ENCODE measurements around the gene MARVELD3. TPM values are rescaled to one million over a fixed set of nuclear protein-coding genes. Genes with fewer than 3 reads are reported as not detected.
"Not testable (repeated sequence)": the region's sequence is repeated elsewhere in the genome, so short reads cannot be mapped to it uniquely, and the experiment has no call there.

Gene MARVELD3
- total and polyA plus RNA-seq, 3 donors from 2014 or later = 1.3 to 1.6 (median 1.4) TPM

DNA sequence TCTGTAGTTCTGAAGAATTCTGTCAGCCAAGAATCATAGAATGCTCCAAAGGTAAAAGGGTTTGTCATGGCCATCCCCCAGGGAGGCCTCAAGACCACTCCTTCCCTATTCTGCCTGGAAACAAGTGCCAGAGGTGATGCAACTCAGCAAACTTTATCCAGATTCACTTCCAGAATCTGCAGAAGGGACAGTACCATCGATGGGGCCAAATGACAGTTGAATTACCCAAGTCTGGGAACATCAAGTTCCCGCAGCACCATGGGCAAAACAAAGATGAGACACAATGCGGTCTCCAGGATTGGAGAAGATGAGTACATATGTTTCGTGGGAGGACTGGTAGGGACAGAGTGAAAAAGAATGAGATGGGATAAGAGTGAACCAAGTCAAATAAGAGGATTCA lies 35.4 kb upstream of the MARVELD3 start:
- Histone ChIP-seq H3K36me3 (ENCODE audit: low read depth, missing control alignments) (no peaks in the 10 kb centered on the region), H3K27me3 (no peaks in the 10 kb centered on the region), H3K9me3 (no peaks in the 10 kb centered on the region), H3K27ac (no peak overlapping the region), H3K4me3 (no peak overlapping the region), H3K4me1 (no peaks in the 10 kb centered on the region)
- DNase-seq = no peak
- WGBS, 2 donors = 87 to 90% methylated on average over 4 of the region's 4 CpGs
- TF ChIP-seq CTCF (IDR thresholded peaks at IDR 0.05) = no peak
- no peak for TF ChIP-seq POLR2A (IDR thresholded peaks at IDR 0.05)
- intact Hi-C loops (cut with DNase I; ENCODE audit: low total_unique reads) = no loop called here

DNA sequence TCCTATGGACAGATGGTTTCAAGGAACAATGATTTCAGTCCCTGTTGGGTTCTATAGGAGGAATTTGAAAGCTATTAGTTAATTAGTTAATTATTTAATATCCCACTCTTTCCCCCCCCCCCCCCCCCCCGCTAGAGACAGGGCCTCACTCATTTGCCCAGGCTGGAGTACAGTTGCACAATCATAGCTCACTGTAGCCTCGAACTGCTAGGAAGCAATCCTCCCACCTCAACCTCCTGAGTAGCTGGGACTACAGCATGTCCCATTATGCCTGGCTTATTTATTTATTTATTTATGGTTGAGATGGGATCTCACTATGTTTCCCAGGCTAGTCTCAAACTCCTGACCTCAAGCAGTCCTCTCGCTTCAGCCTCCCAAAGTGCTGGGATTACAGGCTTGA lies 34.1 kb upstream of the MARVELD3 start:
- H3K9me3 ChIP-seq = no peaks in the 10 kb centered on the region
- no peak for TF ChIP-seq POLR2A (IDR thresholded peaks at IDR 0.05)
- DNase-seq = no peak
- WGBS, 2 donors = 63 to 80% methylated on average over 3 of the region's 3 CpGs
- H3K27ac ChIP-seq = no peak overlapping the region
- no peak overlapping the region for H3K4me3 ChIP-seq
- no peaks in the 10 kb centered on the region for H3K27me3 ChIP-seq
- intact Hi-C loops (cut with DNase I; ENCODE audit: low total_unique reads) = no loop called here
- H3K36me3 ChIP-seq (ENCODE audit: low read depth, missing control alignments) = no peaks in the 10 kb centered on the region
- H3K4me1 ChIP-seq = no peaks in the 10 kb centered on the region

DNA sequence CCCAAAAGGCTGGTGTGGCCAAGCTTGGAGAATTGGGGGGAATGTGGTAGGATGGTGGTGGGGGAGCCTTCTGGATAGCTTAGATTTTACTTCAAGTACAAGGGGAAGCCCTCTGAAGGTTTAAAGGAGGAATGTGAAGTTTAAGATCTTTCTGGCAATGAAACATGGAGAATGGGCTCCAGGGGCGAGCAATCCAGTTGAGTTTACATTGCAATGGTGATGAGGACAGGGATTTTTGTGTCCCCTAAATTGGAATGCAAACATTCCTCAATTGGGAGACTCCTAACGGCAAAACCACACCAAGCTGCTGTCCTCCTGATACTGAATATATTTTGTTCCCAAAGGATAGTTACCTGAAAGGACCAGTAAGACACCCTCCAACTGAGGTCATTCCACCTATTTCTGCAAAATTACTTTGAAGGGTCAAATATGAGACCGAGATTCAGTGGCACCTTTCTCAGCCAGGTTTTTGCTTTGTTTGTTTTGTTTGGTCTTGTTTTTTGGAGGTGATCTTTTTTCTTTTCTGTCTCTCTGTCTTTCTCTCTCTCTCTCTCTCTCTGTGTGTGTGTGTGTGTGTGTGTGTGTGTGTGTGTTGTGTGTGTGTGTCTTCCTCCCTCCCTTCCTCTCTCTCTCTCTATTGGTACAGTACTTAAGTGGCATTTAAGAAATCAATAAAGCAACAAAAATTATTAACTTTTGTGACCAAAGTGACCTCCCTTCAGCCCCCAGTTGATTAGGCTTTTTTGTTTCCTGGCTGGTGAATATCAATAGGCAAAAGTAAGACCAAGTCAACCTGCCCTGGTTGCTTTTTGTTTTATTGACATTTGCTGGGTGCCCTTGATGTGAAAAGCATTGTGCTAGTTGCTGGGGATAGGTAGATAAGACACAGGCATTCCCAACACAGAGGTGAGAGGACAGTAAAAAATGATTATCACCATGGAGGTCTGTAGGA lies 32.7 kb upstream of the MARVELD3 start:
- DNase-seq = no peak
- H3K27me3 ChIP-seq = no peaks in the 10 kb centered on the region
- WGBS, 2 donors = 84% methylated on average over 3 of the region's 3 CpGs

DNA sequence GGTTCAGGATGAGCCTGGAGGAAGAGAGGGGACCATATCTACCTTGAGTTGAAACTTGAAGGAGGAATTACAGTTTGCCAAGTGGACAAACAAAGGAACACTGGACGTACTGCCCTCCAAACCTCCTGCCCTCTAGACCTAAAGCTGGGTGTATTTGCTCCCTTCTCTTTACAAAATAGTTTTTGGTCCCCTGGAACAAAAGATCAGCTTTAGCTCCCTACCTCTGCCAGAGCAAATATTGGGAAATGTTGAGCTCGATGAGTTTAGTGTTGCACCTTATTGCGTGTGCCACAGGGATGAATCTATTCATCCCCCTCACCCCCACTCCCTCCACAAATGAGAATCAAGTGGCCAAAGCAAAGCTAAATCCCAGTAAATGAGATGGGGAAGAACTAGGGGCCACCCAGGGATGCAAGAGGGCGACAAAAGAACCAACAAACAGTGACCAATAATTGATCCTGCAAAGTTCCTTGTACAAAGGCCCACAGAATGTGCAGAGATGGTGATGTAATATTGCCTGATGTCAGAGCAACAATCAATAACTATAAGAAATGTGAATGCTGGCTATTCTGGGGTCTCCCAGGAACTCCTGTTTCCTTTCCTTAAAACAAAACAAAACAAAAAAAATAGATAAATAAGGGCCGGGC lies 31.9 kb upstream of the MARVELD3 start:
- WGBS, 2 donors = 90 to 93% methylated on average over 5 of the region's 5 CpGs

More for the DNA sequence above, 32.7 kb upstream of the MARVELD3 start:
- Histone ChIP-seq H3K4me3 (no peak overlapping the region), H3K4me1 (no peaks in the 10 kb centered on the region), H3K36me3 (ENCODE audit: low read depth, missing control alignments) (no peaks in the 10 kb centered on the region), H3K9me3 (no peaks in the 10 kb centered on the region), H3K27ac (no peak overlapping the region)
- intact Hi-C loops (cut with DNase I; ENCODE audit: low total_unique reads) = no loop called here
- no peak for TF ChIP-seq POLR2A (IDR thresholded peaks at IDR 0.05)
- no peak for TF ChIP-seq CTCF (IDR thresholded peaks at IDR 0.05)

DNA sequence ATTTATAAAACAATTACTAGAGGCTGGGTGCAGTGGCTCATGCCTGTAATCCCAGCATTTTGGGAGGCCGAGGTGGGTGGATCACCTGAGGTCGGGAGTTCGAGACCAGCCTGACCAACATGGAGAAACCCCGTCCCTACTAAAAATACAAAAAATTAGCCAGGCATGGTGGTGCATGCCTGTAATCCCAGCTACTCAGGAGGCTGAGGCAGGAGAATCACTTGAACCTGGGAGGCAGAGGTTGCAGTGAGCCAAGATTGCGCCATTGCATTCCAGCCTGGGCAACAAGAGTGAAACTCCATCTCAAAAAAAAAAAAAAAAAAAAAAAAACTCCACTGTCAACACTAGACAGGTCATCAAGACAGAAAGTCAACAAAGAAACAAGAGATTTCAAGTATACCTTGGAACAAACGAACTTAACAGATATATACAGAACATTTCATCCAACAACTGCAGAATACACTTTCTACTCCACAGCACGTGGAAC lies 30.6 kb upstream of the MARVELD3 start:
- DNase-seq; H3K27ac ChIP-seq; H3K27me3 ChIP-seq; intact Hi-C loops (cut with DNase I; ENCODE audit: low total_unique reads); H3K4me1 ChIP-seq; H3K9me3 ChIP-seq; H3K4me3 ChIP-seq; H3K36me3 ChIP-seq (ENCODE audit: low read depth, missing control alignments): not testable (repeated sequence)
- WGBS, 2 donors = 88 to 94% methylated on average over 7 of the region's 7 CpGs

More for the DNA sequence above, 31.9 kb upstream of the MARVELD3 start:
- intact Hi-C loops (cut with DNase I; ENCODE audit: low total_unique reads) = no loop called here
- no peaks in the 10 kb centered on the region for H3K9me3 ChIP-seq
- no peak overlapping the region for H3K4me3 ChIP-seq
- H3K36me3 ChIP-seq (ENCODE audit: low read depth, missing control alignments) = no peaks in the 10 kb centered on the region
- no peaks in the 10 kb centered on the region for H3K4me1 ChIP-seq
- no peak overlapping the region for H3K27ac ChIP-seq
- H3K27me3 ChIP-seq = no peaks in the 10 kb centered on the region
- TF ChIP-seq POLR2A (IDR thresholded peaks at IDR 0.05) = no peak
- TF ChIP-seq CTCF (IDR thresholded peaks at IDR 0.05) = no peak
- DNase-seq = no peak

DNA sequence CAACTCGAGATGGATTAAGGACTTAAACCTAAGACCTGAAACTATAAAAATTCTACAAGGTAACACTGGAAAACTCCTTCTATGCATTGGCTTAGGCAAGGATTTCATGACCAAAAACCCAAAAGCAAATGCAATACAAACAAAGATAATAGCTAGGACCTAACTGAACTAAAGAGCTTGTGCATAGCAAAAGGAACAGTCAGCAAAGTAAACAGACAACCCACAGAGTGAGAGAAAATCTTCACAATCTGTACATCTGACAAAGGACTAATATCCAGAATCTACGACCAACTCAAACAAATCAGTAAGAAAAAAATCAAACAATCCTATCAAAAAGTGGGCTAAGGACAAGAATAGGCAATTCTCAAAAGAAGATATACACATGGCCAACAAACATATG lies 27.6 kb upstream of the MARVELD3 start:
- H3K9me3 ChIP-seq; H3K27ac ChIP-seq; H3K36me3 ChIP-seq (ENCODE audit: low read depth, missing control alignments); H3K4me3 ChIP-seq; DNase-seq; H3K4me1 ChIP-seq; H3K27me3 ChIP-seq; intact Hi-C loops (cut with DNase I; ENCODE audit: low total_unique reads): not testable (repeated sequence)
- 66 to 72% methylated on average over 2 of the region's 2 CpGs for WGBS, 2 donors
